HepG2 (cell line): ENCODE results near the gene SLC50A1. TPM values are rescaled to one million over a fixed set of nuclear protein-coding genes. Genes with fewer than 3 reads are reported as not detected.

Experiments used
- AKAP8 ChIP-seq: sonication (generic); formaldehyde crosslinking; IDR thresholded peaks from 2 replicates; pipeline ENCODE4 v1.5.1; 2020; ENCODE audit warnings: mild to moderate bottlenecking, missing genetic modification reagents
- BCL6 ChIP-seq: IDR thresholded peaks from 2 replicates; pipeline ENCODE4 v1.6.1; 2016; ENCODE audit warnings: missing genetic modification reagents, missing compliant biosample characterization
- CCDC6 ChIP-seq: sonication (generic); formaldehyde crosslinking; IDR thresholded peaks from 2 replicates; pipeline ENCODE4 v1.8.1; 2022; ENCODE audit warnings: mild to moderate bottlenecking, missing genetic modification reagents, moderate library complexity
- GABPB1 ChIP-seq: IDR thresholded peaks from 2 replicates; pipeline ENCODE4 v1.6.1; 2016; ENCODE audit warnings: mild to moderate bottlenecking, missing genetic modification reagents, moderate library complexity, missing compliant biosample characterization
- KDM5B ChIP-seq: sonication (generic); formaldehyde crosslinking; IDR thresholded peaks from 2 replicates; pipeline ENCODE4 v1.4.0; 2020; ENCODE audit warnings: missing genetic modification reagents, mild to moderate bottlenecking, borderline replicate concordance
- KLF15 ChIP-seq: sonication (generic); formaldehyde crosslinking; IDR thresholded peaks from 2 replicates; pipeline ENCODE4 v1.8.1; 2023; ENCODE audit warnings: borderline replicate concordance, mild to moderate bottlenecking, inconsistent platforms, missing genetic modification reagents, mixed read lengths
- LCORL ChIP-seq, 2 experiments: fragments of 450-650 bp in 1 of 2; sonication (generic) in 1 of 2; formaldehyde crosslinking in 1 of 2; IDR thresholded peaks; 2 replicates each; pipeline versions ENCODE4 v1.5.0 to v1.6.1; 2017 to 2020; ENCODE audit warnings: antibody characterized with exemption in 1 of 2, missing genetic modification reagents in 1 of 2
- MAZ ChIP-seq, 2 experiments: sonication (generic) in 1 of 2; formaldehyde crosslinking in 1 of 2; IDR thresholded peaks; 2 replicates each; pipeline versions ENCODE4 v1.5.0 to v1.6.1; 2012 to 2020; ENCODE audit warnings: low read depth in 2 of 2, mild to moderate bottlenecking in 2 of 2, borderline replicate concordance in 1 of 2, improper control_type of control experiment in 1 of 2, low read length in 1 of 2, missing genetic modification reagents in 1 of 2, moderate library complexity in 1 of 2
- MIER2 ChIP-seq: IDR thresholded peaks from 2 replicates; pipeline ENCODE4 v1.6.1; 2016; ENCODE audit warnings: missing biosample characterization, missing genetic modification reagents
- NFATC3 ChIP-seq: sonication (generic); formaldehyde crosslinking; IDR thresholded peaks from 2 replicates; pipeline ENCODE4 v1.5.1; 2020; ENCODE audit warnings: mild to moderate bottlenecking, missing genetic modification reagents
- ONECUT2 ChIP-seq: sonication (generic); formaldehyde crosslinking; IDR thresholded peaks from 2 replicates; pipeline ENCODE4 v1.4.0; 2020; ENCODE audit warnings: missing genetic modification reagents
- RXRB ChIP-seq: IDR thresholded peaks from 2 replicates; pipeline ENCODE4 v1.6.1; 2016; ENCODE audit warnings: borderline replicate concordance, missing genetic modification reagents, missing compliant biosample characterization
- SALL2 ChIP-seq: sonication (generic); formaldehyde crosslinking; IDR thresholded peaks from 2 replicates; pipeline ENCODE4 v1.8.1; 2023; ENCODE audit warnings: mild to moderate bottlenecking, missing genetic modification reagents, inconsistent platforms
- SP5 ChIP-seq: IDR thresholded peaks from 2 replicates; pipeline ENCODE4 v1.6.1; 2016; ENCODE audit warnings: low read depth, borderline replicate concordance
- THRA ChIP-seq: sonication (generic); formaldehyde crosslinking; IDR thresholded peaks from 2 replicates; pipeline ENCODE4 v1.4.0; 2020; ENCODE audit warnings: missing genetic modification reagents, borderline replicate concordance
- ZFP82 ChIP-seq: sonication (generic); formaldehyde crosslinking; IDR thresholded peaks from 2 replicates; pipeline ENCODE4 v1.5.1; 2020; ENCODE audit warnings: mild to moderate bottlenecking, missing genetic modification reagents, borderline replicate concordance
- ZNF225 ChIP-seq: sonication (generic); formaldehyde crosslinking; IDR thresholded peaks from 2 replicates; pipeline ENCODE4 v1.4.0; 2020; ENCODE audit warnings: mild to moderate bottlenecking, missing genetic modification reagents
- ZNF556 ChIP-seq: sonication (generic); formaldehyde crosslinking; IDR thresholded peaks from 2 replicates; pipeline ENCODE4 v1.4.0; 2020; ENCODE audit warnings: mild to moderate bottlenecking, missing genetic modification reagents, borderline replicate concordance
- ZNF737 ChIP-seq: sonication (generic); formaldehyde crosslinking; IDR thresholded peaks from 2 replicates; pipeline ENCODE4 v1.5.0; 2020; ENCODE audit warnings: missing genetic modification reagents, mild to moderate bottlenecking, borderline replicate concordance
- ZNF781 ChIP-seq: sonication (generic); formaldehyde crosslinking; IDR thresholded peaks from 2 replicates; pipeline ENCODE4 v1.5.1; 2020; ENCODE audit warnings: borderline replicate concordance, mild to moderate bottlenecking, missing genetic modification reagents; ENCODE audit errors: not compliant biosample characterization
- ZNF891 ChIP-seq: sonication (generic); formaldehyde crosslinking; IDR thresholded peaks from 2 replicates; pipeline ENCODE4 v1.5.0; 2020; ENCODE audit warnings: mild to moderate bottlenecking, missing genetic modification reagents
- polyA plus RNA-seq, 8 experiments: library from polyadenylated mRNA; depleted of rRNA in 3 of 8; stranded (reverse) in 7 of 8; unstranded in 1 of 8; fragments of >200 nt; fragmentation: Illumina TruSeq in 4 of 8; extraction: Trizol in 4 of 8; gene quantifications; 2 replicates each; pipeline versions ENCODE4 v1.2.1 to v1.2.3, GENCODE V29; 2011 to 2016; ENCODE audit warnings: low read depth in 4 of 8, missing spikeins in 1 of 8, mixed read lengths in 1 of 8; ENCODE audit not compliant: insufficient read depth in 1 of 8
- total RNA-seq, 5 experiments: library from RNA; depleted of rRNA; stranded (reverse); fragments of >200 nt; fragmentation: Illumina TruSeq; extraction: Trizol; gene quantifications; 2 replicates each; pipeline ENCODE4 v1.2.3, GENCODE V29; 2016; ENCODE audit warnings: low read depth in 1 of 5
- TF ChIP-seq, protein P1 (sequence below): sonication (generic); formaldehyde crosslinking; IDR thresholded peaks from 2 replicates; pipeline ENCODE4 v1.5.1; 2020; ENCODE audit warnings: mild to moderate bottlenecking, missing genetic modification reagents, borderline replicate concordance

The SLC50A1 gene
- total and polyA plus RNA-seq, 2 of the 13 experiments (the other 11 are each of a cell fraction or from before 2014, with no cell fraction given), result 22.5 to 46.8 TPM

DNA sequence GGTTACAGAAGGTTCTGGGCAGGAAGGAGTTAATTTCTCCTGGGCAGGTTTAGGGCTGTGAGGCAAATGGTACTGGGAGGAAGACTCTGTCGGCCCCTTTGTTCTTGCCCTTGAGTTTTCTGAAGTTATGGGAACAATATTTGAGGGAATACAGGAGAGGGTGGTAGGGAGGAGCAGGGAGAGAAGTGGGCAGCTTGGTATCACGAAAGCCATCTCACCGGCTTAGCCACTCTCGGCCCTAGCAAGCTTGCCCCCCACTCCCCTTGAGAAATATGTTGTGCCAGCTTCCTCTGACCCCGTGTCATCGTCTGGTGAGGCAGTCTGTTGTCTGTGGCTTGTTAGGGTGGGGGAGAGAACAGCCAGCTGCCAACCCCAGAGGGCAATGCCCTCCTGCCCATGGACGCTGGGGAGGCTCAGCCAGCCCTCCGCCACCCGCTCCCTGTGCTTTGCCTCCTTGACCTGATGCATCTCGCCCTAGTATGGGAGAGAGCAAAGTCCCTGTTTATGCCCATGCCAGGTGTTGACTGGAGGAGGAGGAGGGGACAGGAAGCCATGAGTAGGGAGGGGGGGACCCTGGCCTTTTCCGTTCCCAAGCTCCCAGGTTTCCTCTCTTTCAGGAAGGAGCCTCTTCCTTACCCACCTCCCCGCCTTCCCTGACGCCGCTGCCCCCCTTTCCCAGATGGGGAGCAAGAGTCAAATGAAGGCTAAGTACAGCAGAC is 6.7 kb upstream of the SLC50A1 start (continued):
- no peak for TF ChIP-seq SALL2
- TF ChIP-seq KDM5B (CRISPR knock-in tag), result peak; percentile 38; the same call in 1 of the 2 replicates
- TF ChIP-seq GABPB1, result peak; percentile 79
- TF ChIP-seq ZNF891 (CRISPR knock-in tag), result no peak
- TF ChIP-seq MAZ (IDR thresholded peaks at IDR 0.05; ENCODE audit: borderline replicate concordance, low read depth, low read length), result peak; percentile 54; the same call in 1 of the 2 replicates
- peak; percentile 85 for TF ChIP-seq MAZ (CRISPR knock-in tag; IDR thresholded peaks at IDR 0.05; ENCODE audit: low read depth)
- TF ChIP-seq SP5, result peak; percentile 94
- no peak for TF ChIP-seq MIER2 (CRISPR knock-in tag)
- TF ChIP-seq, protein P1, sequence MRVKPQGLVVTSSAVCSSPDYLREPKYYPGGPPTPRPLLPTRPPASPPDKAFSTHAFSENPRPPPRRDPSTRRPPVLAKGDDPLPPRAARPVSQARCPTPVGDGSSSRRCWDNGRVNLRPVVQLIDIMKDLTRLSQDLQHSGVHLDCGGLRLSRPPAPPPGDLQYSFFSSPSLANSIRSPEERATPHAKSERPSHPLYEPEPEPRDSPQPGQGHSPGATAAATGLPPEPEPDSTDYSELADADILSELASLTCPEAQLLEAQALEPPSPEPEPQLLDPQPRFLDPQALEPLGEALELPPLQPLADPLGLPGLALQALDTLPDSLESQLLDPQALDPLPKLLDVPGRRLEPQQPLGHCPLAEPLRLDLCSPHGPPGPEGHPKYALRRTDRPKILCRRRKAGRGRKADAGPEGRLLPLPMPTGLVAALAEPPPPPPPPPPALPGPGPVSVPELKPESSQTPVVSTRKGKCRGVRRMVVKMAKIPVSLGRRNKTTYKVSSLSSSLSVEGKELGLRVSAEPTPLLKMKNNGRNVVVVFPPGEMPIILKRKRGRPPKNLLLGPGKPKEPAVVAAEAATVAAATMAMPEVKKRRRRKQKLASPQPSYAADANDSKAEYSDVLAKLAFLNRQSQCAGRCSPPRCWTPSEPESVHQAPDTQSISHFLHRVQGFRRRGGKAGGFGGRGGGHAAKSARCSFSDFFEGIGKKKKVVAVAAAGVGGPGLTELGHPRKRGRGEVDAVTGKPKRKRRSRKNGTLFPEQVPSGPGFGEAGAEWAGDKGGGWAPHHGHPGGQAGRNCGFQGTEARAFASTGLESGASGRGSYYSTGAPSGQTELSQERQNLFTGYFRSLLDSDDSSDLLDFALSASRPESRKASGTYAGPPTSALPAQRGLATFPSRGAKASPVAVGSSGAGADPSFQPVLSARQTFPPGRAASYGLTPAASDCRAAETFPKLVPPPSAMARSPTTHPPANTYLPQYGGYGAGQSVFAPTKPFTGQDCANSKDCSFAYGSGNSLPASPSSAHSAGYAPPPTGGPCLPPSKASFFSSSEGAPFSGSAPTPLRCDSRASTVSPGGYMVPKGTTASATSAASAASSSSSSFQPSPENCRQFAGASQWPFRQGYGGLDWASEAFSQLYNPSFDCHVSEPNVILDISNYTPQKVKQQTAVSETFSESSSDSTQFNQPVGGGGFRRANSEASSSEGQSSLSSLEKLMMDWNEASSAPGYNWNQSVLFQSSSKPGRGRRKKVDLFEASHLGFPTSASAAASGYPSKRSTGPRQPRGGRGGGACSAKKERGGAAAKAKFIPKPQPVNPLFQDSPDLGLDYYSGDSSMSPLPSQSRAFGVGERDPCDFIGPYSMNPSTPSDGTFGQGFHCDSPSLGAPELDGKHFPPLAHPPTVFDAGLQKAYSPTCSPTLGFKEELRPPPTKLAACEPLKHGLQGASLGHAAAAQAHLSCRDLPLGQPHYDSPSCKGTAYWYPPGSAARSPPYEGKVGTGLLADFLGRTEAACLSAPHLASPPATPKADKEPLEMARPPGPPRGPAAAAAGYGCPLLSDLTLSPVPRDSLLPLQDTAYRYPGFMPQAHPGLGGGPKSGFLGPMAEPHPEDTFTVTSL (CRISPR knock-in tag), result peak; percentile 16; the same call in 1 of the 2 replicates
- 0 out of 2 replicates have a peak, but pooled peaks have one; percentile 55 for TF ChIP-seq BCL6
- TF ChIP-seq NFATC3, result peak; percentile 46; the same call in 1 of the 2 replicates
- TF ChIP-seq THRA (CRISPR knock-in tag), result peak; percentile 63; the same call in 1 of the 2 replicates
- no peak for TF ChIP-seq KLF15
- no peak for TF ChIP-seq LCORL (IDR thresholded peaks at IDR 0.05)
- peak; percentile 74; the same call in 1 of the 2 replicates for TF ChIP-seq LCORL (CRISPR knock-in tag; IDR thresholded peaks at IDR 0.05)
- TF ChIP-seq ONECUT2 (CRISPR knock-in tag), result no peak
- TF ChIP-seq CCDC6 (CRISPR knock-in tag), result peak; percentile 23; the same call in 1 of the 2 replicates
- peak; percentile 89 for TF ChIP-seq RXRB (CRISPR knock-in tag)
- TF ChIP-seq ZNF781 (CRISPR knock-in tag), result peak; percentile 89
- peak; percentile 98 for TF ChIP-seq AKAP8 (CRISPR knock-in tag)
- TF ChIP-seq ZFP82 (CRISPR knock-in tag), result no peak; the same call in 1 of the 2 replicates
- TF ChIP-seq ZNF556 (CRISPR knock-in tag), result 0 out of 2 replicates have a peak, but pooled peaks have one; percentile 47
- TF ChIP-seq ZNF225, result peak; percentile 87
- TF ChIP-seq ZNF737 (CRISPR knock-in tag), result no peak
